NCI-H1417 (cell line): ENCODE measurements around the gene BANP.
"Not testable (repeated sequence)": the region's sequence is repeated elsewhere in the genome, so short reads cannot be mapped to it uniquely, and the experiment has no call there.

Source experiments
- DNase-seq, 3 experiments: peaks; one replicate each; lab custom pipeline; 2025; lab: John Stamatoyannopoulos, UW

BANP gene

GRCh38 chr16:88047462-88047861 is 96.2 kb downstream of the BANP start:
- DNase-seq, result no peak

DNA sequence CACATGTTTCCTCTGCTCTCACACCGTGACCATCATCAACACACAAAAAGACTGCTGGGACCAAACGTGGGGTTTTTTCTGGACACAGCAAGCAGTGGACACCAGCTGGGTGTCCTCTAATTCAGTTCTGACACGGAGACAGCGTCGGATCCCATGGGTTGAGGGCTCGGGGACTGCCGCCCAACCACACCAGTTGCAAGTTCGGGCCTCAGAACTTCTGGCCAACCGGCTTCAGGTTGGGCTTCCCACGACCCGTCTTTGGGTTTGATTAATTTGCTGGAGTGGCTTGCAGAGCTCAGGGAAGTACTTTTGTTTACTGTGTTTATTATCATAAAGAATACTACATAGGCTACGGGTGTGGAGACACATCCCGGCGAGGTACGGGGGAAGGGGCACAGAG is 97.8 kb downstream of the BANP start:
- no peak for DNase-seq

- DNase-seq, result no peak
Measured at GRCh38 chr16:88049561-88050545, 98.6 kb downstream of the BANP start.

- DNase-seq, result no peak
Measured at GRCh38 chr16:88050952-88051660, 99.9 kb downstream of the BANP start.

GRCh38 chr16:88052661-88053060 is 101.4 kb downstream of the BANP start:
- no peak for DNase-seq

- not testable (repeated sequence) for DNase-seq
Measured at GRCh38 chr16:88053479-88053878, 102.2 kb downstream of the BANP start.

GRCh38 chr16:88055356-88055755 is 104.1 kb downstream of the BANP start:
- DNase-seq, result no peak

GRCh38 chr16:88056212-88056611 is 105.0 kb downstream of the BANP start:
- DNase-seq, result no peak

DNA sequence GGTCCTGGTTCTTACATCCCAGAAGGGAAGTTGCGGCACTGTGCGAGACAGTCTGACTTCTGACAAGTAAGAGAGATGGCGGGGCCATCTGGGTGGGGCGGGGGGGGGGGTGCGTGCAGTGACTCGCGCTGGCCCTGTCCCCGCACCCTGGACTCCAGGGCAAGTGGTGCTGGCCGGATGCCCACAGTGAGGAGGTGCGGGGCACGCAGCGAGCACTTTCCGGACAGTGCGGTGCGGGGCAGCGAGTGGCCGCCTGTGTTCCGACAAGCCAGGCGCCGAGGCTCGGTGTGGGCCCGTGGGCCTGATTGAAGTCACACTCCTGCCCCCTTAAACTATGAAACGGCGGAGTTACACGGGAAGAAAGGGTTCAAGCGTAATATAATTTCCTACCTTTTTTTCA is 106.4 kb downstream of the BANP start:
- DNase-seq, result no peak

DNA sequence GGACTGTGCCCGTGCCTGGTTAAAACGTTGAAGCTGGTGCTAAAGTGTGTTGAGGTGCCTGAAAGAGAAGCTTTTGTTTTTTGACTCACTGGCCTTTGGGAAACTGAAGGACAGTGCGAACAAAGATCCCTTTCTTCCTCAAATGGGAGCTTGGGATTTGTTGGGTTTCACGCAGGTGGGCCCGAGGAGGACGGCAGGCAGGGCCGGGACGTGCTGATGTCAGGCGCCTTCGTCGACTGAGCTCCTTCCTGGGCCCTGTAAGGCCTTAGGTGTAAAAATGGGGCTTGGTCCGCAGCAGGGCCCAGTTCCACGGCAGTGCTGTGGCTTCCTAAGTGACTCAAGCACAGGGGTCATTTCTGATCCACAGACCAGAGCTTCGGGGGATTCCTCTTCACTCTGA is 106.9 kb downstream of the BANP start:
- DNase-seq, result no peak

DNA sequence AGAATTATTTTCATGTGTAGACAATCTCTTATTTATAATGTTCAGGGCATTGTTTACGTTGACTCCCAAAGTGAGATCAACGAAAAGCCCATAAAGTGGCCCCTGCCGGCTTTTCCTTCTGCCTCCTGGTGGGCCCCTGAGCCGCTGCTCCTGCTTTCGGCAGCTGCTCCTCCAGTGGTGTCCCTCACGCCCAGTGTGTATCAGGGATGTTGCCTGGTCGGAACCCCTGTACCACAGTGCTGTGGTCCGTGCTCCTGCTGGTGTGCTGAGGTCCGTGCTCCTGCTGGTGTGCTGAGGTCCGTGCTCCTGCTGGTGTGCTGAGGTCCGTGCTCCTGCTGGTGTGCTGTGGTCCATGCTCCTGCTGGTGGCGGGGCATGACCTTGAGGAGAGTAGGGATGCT is 107.6 kb downstream of the BANP start:
- no peak for DNase-seq

DNA sequence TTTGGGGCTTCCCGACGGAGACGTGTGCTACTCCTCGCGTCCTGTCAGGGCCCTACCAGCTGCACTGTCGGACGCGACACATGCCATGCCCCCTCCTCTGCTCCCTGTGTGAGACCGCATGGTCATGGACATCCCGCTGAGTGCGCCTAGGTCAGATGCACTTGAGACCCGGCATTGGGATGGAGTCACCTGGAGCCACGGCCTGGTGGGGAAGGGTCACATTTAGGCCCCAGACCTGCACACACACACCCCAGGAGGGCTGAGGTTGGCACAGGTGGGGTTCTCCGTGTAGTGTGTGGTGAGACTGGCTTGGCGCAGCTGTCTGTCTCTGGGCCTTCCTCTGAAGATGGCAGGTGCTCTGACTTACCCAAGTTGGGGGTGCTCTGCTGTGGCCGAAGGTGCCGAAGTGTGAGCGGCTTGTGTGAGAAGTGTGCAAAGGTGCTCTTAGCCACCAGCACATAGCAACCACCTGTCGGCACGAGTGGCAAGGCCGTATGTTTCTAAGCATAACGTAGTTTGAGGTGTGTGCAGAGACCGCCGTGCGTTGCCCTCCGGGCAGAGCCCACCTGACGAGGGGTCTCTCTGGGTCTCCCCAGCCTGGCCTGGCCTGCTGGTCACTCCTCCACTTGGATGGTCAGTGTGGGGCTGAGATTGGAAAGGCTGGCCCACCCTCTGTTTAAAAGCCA is 108.6 kb downstream of the BANP start:
- DNase-seq, result no peak

GRCh38 chr16:88060524-88061219 is 109.4 kb downstream of the BANP start:
- no peak for DNase-seq

GRCh38 chr16:88061346-88062110 is 110.3 kb downstream of the BANP start:
- no peak for DNase-seq

DNA sequence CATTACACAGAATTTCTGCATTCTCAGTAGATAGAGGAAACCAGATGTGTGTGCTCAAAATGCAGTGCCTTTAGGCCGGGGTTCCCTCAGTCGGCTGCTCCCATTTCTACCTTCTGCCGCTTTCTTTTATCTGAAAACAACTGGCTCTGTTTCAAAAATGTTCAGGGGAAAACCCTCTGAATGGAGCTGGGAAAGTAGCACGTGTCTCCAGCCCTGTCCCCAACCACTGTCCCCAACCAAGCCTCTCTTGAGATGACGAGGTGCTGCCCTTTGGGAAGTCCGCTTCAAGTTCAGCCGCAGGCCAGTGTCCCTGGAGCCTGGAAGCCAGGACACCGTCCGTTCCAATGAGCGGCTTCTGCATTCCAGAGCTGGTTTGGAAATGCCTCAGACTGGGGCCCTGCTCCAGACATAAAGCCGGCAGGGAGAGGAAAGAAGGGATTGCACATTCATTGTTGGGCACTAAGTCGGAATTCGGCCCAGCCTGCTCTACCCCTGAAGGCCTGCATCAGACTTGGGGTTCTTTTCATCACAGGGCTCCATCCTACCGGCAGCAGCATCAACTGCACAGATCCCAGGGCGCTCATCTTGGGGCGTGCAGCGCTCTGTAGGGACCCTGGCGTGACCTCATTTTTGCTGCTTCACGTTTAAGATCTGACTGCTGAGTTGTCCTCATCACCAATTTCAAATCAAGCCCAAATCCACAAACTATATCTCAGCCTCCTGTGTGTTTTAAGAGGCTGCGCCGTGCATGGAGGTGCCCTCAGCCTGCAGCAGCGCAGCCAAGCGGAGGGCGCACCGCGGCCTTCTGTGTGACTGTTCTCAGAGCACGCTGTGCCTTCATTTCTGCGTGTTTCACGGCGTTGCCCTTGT is 111.3 kb downstream of the BANP start:
- DNase-seq, result no peak

GRCh38 chr16:88063211-88063773 is 112.1 kb downstream of the BANP start:
- DNase-seq, result peak in 1 of 3 experiments; percentile 4

GRCh38 chr16:88064011-88064888 is 113.0 kb downstream of the BANP start:
- DNase-seq, result no peak

GRCh38 chr16:88064889-88065746 is 113.9 kb downstream of the BANP start:
- DNase-seq, result no peak
